Small intestine (tissue), 7 donors: ENCODE results near the gene DPP10. TPM values are rescaled to one million over a fixed set of nuclear protein-coding genes. Genes with fewer than 3 reads are reported as not detected.

Experiments used
- DNase-seq, 2 donors: peaks; one replicate each; pipeline versions ENCODE4 v3.0.0 to v3.0.0-alpha.2; 2013
- FAIRE-seq: peaks from 2 replicates; lab custom pipeline; 2012; peaks lifted over from hg19 to GRCh38; lab: Jason Lieb, UNC
- H3K27ac ChIP-seq, 3 donors: one replicate each; pipeline ENCODE4 v1.5.1; 2013; ENCODE audit warnings: low read length in 2 of 3, mild to moderate bottlenecking in 2 of 3, control low read depth in 1 of 3, inconsistent platforms in 1 of 3, low read depth in 1 of 3, moderate library complexity in 1 of 3
- H3K27me3 ChIP-seq, 3 donors: one replicate each; pipeline ENCODE4 v1.6.1; 2013; ENCODE audit warnings: low read length in 3 of 3, inconsistent platforms in 1 of 3; ENCODE audit not compliant: control insufficient read depth in 3 of 3, insufficient read depth in 3 of 3
- H3K36me3 ChIP-seq, 3 donors: one replicate each; pipeline ENCODE4 v1.6.1; 2013; ENCODE audit warnings: low read length in 3 of 3, inconsistent platforms in 1 of 3, low read depth in 1 of 3, mild to moderate bottlenecking in 1 of 3, moderate library complexity in 1 of 3; ENCODE audit not compliant: control insufficient read depth in 3 of 3, insufficient read depth in 2 of 3
- H3K4me1 ChIP-seq, 3 donors: one replicate each; pipeline ENCODE4 v1.6.1; 2013; ENCODE audit warnings: low read length in 2 of 3, inconsistent platforms in 1 of 3, low read depth in 1 of 3, mild to moderate bottlenecking in 1 of 3, moderate library complexity in 1 of 3; ENCODE audit not compliant: control insufficient read depth in 3 of 3, insufficient read depth in 2 of 3
- H3K4me3 ChIP-seq, 3 donors: one replicate each; pipeline ENCODE4 v1.5.1; 2013; ENCODE audit warnings: low read length in 3 of 3, control low read depth in 1 of 3, inconsistent platforms in 1 of 3, low read depth in 1 of 3, mild to moderate bottlenecking in 1 of 3, moderate library complexity in 1 of 3
- H3K9me3 ChIP-seq, 2 donors: one replicate each; pipeline ENCODE4 v1.6.1; 2013; ENCODE audit warnings: low read depth in 1 of 2, low read length in 1 of 2; ENCODE audit not compliant: control insufficient read depth in 2 of 2, insufficient read depth in 1 of 2
- WGBS, 3 donors: extraction: QIAGEN DNeasy Blood & Tissue Kit; methylation state at CpG; one replicate each; pipeline ENCODE4 v1.1.7; 2013; 5-methylcytosine and 5-hydroxymethylcytosine counted together
- polyA plus RNA-seq, 4 donors: library from polyadenylated mRNA; stranded (reverse) in 3 of 4; unstranded in 1 of 4; fragments of 200-250 nt in 3 of 4; fragments of 120-200 nt in 1 of 4; gene quantifications; one replicate each; pipeline versions ENCODE4 v1.2.1 to v1.2.3, GENCODE V29; 2013
- donor health status: healthy with polysubstance abuse.
- donor health status: control.
- donor health status: control.
- donor health status: Bipolar disorder and iron deficiency.
- donor health status: healthy.

Gene DPP10
- polyA plus RNA-seq, 4 donors = 0.54 to 23.8 (median 1.7) TPM

DNA sequence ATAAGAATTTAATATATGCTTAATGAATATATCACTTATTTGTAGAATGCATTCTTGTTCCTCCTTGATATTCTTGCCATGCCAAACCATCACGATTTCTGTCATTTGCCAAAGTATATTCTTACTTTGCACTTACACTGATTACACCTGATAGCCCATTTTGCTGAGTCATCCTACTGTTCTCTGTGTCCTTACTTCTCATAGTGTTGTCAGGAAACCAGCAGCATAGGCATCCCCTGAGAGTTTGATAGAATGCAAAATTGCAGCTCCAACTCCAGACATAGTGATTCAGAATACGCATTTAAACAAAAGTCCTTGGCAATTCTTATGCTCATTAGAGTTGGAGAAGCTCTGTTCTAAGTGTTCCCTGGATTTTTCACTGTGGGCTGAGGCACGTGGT, 687.1 kb downstream of the DPP10 start:
- Histone ChIP-seq H3K27ac (no peak overlapping the region), H3K4me1 (no peaks in the 10 kb centered on the region), H3K27me3 (no peaks in the 10 kb centered on the region), H3K9me3 (no peaks in the 10 kb centered on the region), H3K36me3 (no peaks in the 10 kb centered on the region), H3K4me3 (no peak overlapping the region)
- 62 to 73% (median 64%) methylated on average over 3 of the region's 3 CpGs for WGBS, 3 donors
- DNase-seq = no peak
- no peak for FAIRE-seq

DNA sequence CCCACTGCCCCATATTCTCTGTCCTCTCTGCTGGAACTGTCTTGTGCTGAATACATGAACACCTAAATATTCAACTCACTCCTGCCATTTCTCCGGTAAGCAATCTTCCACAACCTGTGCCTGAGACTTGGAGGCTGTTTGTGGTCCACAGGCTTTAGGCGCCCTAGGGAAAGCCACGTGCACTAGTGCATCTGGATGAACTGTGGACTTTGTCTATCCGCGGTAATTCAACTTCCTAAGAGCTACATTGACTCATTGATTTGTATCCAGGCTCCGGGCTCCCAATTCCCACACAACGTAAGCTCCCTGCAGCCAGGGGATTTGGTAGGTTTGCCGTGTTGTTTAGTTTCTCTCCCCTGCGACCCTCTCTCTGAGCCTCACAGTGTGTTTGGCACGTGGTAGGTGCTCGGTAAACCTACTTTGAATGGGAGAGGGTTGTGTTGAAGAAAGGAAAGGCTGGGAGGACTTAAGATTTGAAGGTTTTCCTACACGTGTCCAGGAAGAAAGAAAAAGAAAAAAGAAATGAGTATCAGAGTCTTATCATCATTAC, 718.2 kb downstream of the DPP10 start:
- peaks cover 0 to 15% (median 0%) of the 10 kb centered on the region in 3 donors for H3K4me1 ChIP-seq
- peak overlapping the region in 2 of 3 donors; percentile 57 to 60 for H3K4me3 ChIP-seq
- H3K36me3 ChIP-seq = no peaks in the 10 kb centered on the region
- H3K27me3 ChIP-seq = peaks cover 3 to 8% (median 7%) of the 10 kb centered on the region in 3 donors
- DNase-seq (peak; percentile 82 to 87), FAIRE-seq (no peak)
- H3K27ac ChIP-seq = peak overlapping the region in 1 of 3 donors; percentile 73
- H3K9me3 ChIP-seq = no peaks in the 10 kb centered on the region
- 7 to 36% (median 29%) methylated on average over 12 of the region's 12 CpGs for WGBS, 3 donors

DNA sequence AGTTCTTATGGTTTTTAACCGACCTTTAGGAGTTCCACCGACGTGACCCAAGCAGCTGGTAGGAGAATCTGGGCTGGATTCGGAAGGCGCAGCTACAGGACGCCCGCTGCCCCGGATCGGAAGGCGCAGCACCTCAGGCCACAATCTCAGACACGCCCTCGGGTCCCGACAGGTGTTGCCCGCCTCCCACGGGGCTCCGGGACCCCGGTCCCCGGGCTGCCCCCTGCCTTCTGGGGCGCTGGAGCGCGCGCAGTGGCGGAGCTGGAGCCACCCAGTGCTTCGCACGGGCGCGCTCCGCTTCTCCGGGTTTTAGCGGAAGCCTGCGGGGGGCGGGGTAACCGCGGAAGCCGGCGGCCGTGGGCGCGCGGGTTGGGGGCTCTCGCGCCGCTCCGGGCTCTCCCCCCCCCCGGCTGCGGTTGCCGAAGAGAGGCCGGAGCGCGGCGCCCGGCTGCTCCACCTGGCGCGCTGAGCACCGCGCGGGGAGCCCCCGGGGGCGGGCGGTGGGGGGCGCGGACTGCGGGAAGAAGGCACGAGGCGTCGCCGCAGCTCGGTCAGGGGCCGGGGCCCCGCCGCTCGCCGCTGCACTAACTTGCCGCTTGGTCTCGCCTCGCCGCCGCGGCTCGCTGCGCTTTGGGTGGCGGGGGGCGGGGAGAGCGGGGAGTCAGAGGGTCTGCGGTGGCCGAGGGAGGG, 718.8 kb downstream of the DPP10 start:
- FAIRE-seq = no peak
- H3K4me1 ChIP-seq = peaks cover 0 to 15% (median 0%) of the 10 kb centered on the region in 3 donors
- no peaks in the 10 kb centered on the region for H3K9me3 ChIP-seq
- peak; percentile 46 to 94 for DNase-seq
- peak overlapping the region in 1 of 3 donors; percentile 73 for H3K27ac ChIP-seq
- H3K27me3 ChIP-seq = peaks cover 3 to 8% (median 7%) of the 10 kb centered on the region in 3 donors
- H3K4me3 ChIP-seq = peak overlapping the region in 2 of 3 donors; percentile 57 to 60
- no peaks in the 10 kb centered on the region for H3K36me3 ChIP-seq
- 2 to 4% (median 3%) methylated on average over 40 to 86 of the region's 86 CpGs for WGBS, 3 donors

DNA sequence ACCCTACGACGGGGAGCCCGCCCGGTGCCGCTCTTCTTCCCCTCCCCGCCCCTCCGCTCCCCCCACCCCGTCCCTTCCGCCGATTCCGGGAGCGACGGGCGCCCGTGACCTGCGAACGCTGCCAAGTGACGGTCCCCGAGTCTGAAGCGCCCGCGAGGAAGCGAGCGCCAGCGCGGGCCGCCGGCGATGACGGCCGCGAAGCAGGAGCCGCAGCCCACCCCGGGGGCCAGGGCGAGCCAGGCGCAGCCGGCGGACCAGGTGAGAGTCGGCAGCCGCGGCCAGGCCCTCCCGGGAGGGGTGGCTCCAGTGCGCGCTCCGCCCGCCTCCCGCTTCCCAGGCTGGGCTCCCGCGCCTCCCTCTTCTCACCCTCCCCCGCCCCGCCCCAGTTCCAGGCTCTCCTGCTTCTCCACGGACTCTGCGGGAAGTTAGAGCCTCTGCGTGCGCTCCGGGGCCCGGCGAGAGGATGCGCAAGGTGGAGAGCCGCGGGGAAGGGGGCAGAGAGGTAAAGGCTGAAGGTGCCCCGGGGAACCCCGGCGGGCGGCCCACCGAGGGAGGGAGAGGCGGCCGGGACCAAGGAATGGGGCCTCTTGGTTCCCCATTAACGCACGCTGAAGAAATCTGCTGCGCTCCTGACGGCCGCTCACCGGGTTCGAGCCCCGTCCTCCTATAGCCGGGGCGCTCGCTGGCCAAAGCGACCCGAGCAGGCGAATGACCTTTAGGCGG, 719.5 kb downstream of the DPP10 start:
- H3K9me3 ChIP-seq = no peaks in the 10 kb centered on the region
- peaks cover 0 to 15% (median 0%) of the 10 kb centered on the region in 3 donors for H3K4me1 ChIP-seq
- peak overlapping the region in 2 of 3 donors; percentile 57 for H3K4me3 ChIP-seq
- 2 to 5% (median 4%) methylated on average over 65 to 83 of the region's 83 CpGs for WGBS, 3 donors
- H3K36me3 ChIP-seq = no peaks in the 10 kb centered on the region
- H3K27me3 ChIP-seq = peaks cover 3 to 8% (median 7%) of the 10 kb centered on the region in 3 donors
- H3K27ac ChIP-seq = peak overlapping the region in 1 of 3 donors; percentile 28
- FAIRE-seq (no peak), DNase-seq (peak; percentile 70 to 89)

DNA sequence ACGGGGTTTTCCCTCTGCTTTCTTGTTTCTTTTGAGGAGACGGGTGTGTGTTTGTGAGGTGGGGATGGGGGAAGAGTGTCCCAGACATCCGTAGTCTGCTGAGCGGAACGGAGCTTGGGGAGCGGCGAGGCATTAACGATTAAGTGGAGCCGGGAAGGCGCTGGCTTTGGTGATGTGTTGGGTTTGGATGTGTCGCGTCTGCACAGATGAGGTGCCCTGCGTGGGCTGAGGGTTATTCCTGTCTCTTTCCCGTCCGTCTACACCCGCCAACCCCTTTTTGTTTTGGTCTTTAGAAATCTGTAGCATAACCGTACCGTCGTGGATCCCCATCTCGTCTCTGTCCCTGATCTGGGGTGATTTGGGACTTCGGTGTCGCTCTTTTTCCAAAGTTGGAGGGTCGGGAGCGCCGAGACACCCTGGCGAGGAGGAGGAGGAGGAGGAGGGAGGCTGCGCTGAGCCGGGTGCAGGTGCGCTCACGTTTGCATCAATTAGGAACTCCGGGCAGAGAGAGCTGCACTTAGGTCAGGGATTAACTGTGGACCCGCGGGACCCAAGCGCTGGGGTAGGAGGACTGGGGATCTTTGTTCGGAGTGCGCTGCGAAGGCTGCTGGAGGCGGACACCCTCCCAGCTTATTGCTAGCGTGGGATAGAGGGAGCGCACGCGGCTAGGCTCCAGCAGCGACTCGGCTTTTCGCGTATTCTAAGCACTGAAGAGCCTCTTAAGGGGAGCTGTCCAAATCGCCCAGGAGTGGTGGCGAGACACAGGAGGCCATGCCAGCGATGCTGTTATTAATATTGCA, 720.3 kb downstream of the DPP10 start:
- FAIRE-seq = no peak
- Histone ChIP-seq H3K9me3 (no peaks in the 10 kb centered on the region), H3K4me3 (peak overlapping the region in 2 of 3 donors; percentile 57), H3K27me3 (peaks cover 3 to 8% (median 7%) of the 10 kb centered on the region in 3 donors), H3K4me1 (peaks cover 0 to 15% (median 0%) of the 10 kb centered on the region in 3 donors), H3K27ac (no peak overlapping the region), H3K36me3 (no peaks in the 10 kb centered on the region)
- 3 to 10% (median 4%) methylated on average over 49 of the region's 49 CpGs for WGBS, 3 donors
- DNase-seq = peak; percentile 5 to 48

DNA sequence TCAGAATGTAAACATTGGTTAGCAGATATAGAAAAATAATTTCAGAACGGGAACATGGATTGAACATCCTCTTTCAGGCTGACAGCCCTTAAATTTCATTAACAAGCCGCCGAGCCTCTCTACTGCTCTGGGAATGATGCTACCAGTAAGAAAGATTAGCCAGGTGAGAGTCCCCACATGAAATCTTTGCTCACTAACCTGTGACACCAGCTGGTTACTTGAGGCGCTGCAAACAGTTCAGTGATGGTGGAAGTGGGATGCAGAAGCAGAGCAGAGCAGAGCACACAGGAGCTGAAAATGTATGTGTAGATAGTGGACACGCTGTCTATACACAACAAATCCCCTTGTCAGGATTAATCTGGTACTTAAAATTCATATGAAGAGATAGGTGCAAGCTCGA, 721.1 kb downstream of the DPP10 start:
- Histone ChIP-seq H3K4me3 (peak overlapping the region in 1 of 3 donors; percentile 57), H3K27me3 (peaks cover 3 to 8% (median 7%) of the 10 kb centered on the region in 3 donors), H3K27ac (no peak overlapping the region), H3K36me3 (no peaks in the 10 kb centered on the region), H3K9me3 (no peaks in the 10 kb centered on the region), H3K4me1 (peaks cover 0 to 15% (median 0%) of the 10 kb centered on the region in 3 donors)
- DNase-seq = peak in 1 of 2 donors; percentile 26
- 48 to 58% (median 57%) methylated on average over 6 of the region's 6 CpGs for WGBS, 3 donors
- FAIRE-seq = no peak

DNA sequence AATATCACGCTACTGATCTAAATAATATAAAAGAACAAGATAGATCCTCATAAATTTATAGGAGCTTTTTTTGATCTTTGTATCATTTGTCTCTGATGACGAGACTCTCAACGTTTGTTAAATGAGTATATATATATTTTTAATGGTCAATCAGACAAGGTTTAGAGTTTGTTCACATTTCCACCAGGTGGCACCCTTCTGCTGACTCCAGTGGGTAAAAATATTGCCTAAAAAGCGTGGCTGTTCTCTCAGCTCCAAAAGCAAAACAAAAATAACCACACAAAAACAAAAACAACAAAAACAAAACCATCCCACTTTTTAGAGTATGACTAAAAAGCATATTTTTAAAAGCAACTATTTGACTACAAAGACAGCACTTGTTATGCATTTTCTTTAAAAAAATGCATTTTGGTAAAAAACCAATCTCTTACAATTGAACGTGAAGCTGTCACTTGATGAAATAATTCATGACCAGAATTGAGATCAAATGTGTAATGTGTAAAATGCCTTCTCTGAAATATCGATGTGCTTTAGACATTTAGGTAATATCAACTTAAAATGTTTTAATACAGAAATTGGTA, 723.2 kb downstream of the DPP10 start:
- DNase-seq (peak; percentile 43 to 58), FAIRE-seq (peak; percentile 75)
- Histone ChIP-seq H3K27me3 (peaks cover 3 to 8% (median 7%) of the 10 kb centered on the region in 3 donors), H3K4me1 (peaks cover 0 to 11% (median 0%) of the 10 kb centered on the region in 3 donors), H3K9me3 (no peaks in the 10 kb centered on the region), H3K36me3 (no peaks in the 10 kb centered on the region), H3K27ac (no peak overlapping the region), H3K4me3 (no peak overlapping the region)
- 39 to 45% (median 42%) methylated on average over 6 of the region's 6 CpGs for WGBS, 3 donors
